ENCODE results near the gene MMP27. TPM values are rescaled to one million over a fixed set of nuclear protein-coding genes. Genes with fewer than 3 reads are reported as not detected.

The MMP27 gene
- total RNA-seq, 1 experiment from 2014 or later: not detected

- TF ChIP-seq, protein P1, sequence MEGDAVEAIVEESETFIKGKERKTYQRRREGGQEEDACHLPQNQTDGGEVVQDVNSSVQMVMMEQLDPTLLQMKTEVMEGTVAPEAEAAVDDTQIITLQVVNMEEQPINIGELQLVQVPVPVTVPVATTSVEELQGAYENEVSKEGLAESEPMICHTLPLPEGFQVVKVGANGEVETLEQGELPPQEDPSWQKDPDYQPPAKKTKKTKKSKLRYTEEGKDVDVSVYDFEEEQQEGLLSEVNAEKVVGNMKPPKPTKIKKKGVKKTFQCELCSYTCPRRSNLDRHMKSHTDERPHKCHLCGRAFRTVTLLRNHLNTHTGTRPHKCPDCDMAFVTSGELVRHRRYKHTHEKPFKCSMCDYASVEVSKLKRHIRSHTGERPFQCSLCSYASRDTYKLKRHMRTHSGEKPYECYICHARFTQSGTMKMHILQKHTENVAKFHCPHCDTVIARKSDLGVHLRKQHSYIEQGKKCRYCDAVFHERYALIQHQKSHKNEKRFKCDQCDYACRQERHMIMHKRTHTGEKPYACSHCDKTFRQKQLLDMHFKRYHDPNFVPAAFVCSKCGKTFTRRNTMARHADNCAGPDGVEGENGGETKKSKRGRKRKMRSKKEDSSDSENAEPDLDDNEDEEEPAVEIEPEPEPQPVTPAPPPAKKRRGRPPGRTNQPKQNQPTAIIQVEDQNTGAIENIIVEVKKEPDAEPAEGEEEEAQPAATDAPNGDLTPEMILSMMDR (conservative IDR thresholded peaks at IDR 0.05): no peak
- no peak for DNase-seq
- no peaks in the 10 kb centered on the region for H3K27me3 ChIP-seq (ENCODE audit: insufficient read depth, low read length)
- H3K4me3 Mint-ChIP-seq: no peak overlapping the region
- H3K36me3 Mint-ChIP-seq (ENCODE audit: insufficient read depth in 1 of 3, low read depth in 3 of 3): peaks cover 0 to 4% (median 2%) of the 10 kb centered on the region in 3 experiments; a peak in 2 of 7 replicates
- H3T11ph ChIP-seq (ENCODE audit: low read length): no peak overlapping the region
- H3K4me1 ChIP-seq (ENCODE audit: insufficient read depth, low read length): no peaks in the 10 kb centered on the region; the same call in 1 of the 2 replicates
- H3K56ac ChIP-seq (ENCODE audit: insufficient read length, low read depth, low read length): no peak overlapping the region
- H3K18ac ChIP-seq (ENCODE audit: insufficient read length, low read depth, low read length): no peak overlapping the region
- H4K91ac ChIP-seq (ENCODE audit: insufficient read length, low read depth, low read length): no peak overlapping the region
- H3K9ac ChIP-seq (ENCODE audit: extremely low read depth, insufficient read length, low read length): no peak overlapping the region
- no peak overlapping the region for H2BK5ac ChIP-seq (ENCODE audit: insufficient read length, low read length)
- peaks cover 3% of the 10 kb centered on the region in 2 experiments; a peak in 4 of 5 replicates for H3K9me3 Mint-ChIP-seq
- no peak overlapping the region for H2BK12ac ChIP-seq (ENCODE audit: insufficient read length, low read depth, low read length)
- no peak overlapping the region for H3K4me2 ChIP-seq (ENCODE audit: insufficient read depth, insufficient read length, low read length)
- no peak overlapping the region for H3K14ac ChIP-seq (ENCODE audit: insufficient read depth, low read length)
- H3K4me1 Mint-ChIP-seq: peaks cover 22 to 30% of the 10 kb centered on the region in 2 experiments
- no peaks in the 10 kb centered on the region for H3K9me3 ChIP-seq (ENCODE audit: control insufficient read depth, low read depth, low read length)
- no peak overlapping the region for H3K27ac Mint-ChIP-seq
- no peak overlapping the region for H2AK5ac ChIP-seq (ENCODE audit: insufficient read length, low read length)
- no peaks in the 10 kb centered on the region for H3K79me1 ChIP-seq (ENCODE audit: insufficient read depth, low read depth, low read length, poor library complexity, severe bottlenecking)
- no peak overlapping the region for H2BK120ac ChIP-seq (ENCODE audit: low read depth, low read length, poor library complexity, severe bottlenecking)
- no peak overlapping the region for H3K23ac ChIP-seq (ENCODE audit: insufficient read length, low read depth, low read length)
- H3K4ac ChIP-seq (ENCODE audit: low read depth, low read length): no peak overlapping the region
- H4K8ac ChIP-seq (replicated peaks; ENCODE audit: insufficient read length, low read depth, low read length): no peak overlapping the region
- no peaks in the 10 kb centered on the region for H4K20me1 ChIP-seq (ENCODE audit: control insufficient read depth, insufficient read depth, insufficient read length)
- no peak overlapping the region for H4K5ac ChIP-seq (ENCODE audit: insufficient read length, low read depth, low read length)
- no peak overlapping the region for H2BK15ac ChIP-seq (ENCODE audit: low read depth, low read length)
- no peaks in the 10 kb centered on the region for H3K27me3 Mint-ChIP-seq (ENCODE audit: low read depth)
- no peaks in the 10 kb centered on the region for H3K23me2 ChIP-seq (ENCODE audit: insufficient read length, low read depth, low read length, poor library complexity, severe bottlenecking)
- no peak overlapping the region for H2BK20ac ChIP-seq (ENCODE audit: low read depth, low read length, poor library complexity, severe bottlenecking)
- H3K79me2 ChIP-seq (ENCODE audit: insufficient read depth, low read length): no peaks in the 10 kb centered on the region
- WGBS (ENCODE audit: extremely low coverage, insufficient read length, low lambda C conversion rate): no CpG with 5 or more reads among the region's 1 CpG
- no peak overlapping the region for H3K27ac ChIP-seq (ENCODE audit: insufficient read length, low read depth, low read length)
- no peak overlapping the region for H2AFZ ChIP-seq (ENCODE audit: low read length)
Measured at GRCh38 chr11:102680945-102681344, 24.6 kb downstream of the MMP27 start.
